Stimulated activated CD8-positive, alpha-beta memory T cell treated with anti-CD3 and anti-CD28 coated beads, Interleukin-15, amount 100 ng/mL, for 1 hour (primary cell): ENCODE measurements around the gene RASD2.

Source experiments
- DNase-seq: peaks from one replicate; pipeline ENCODE4 v3.0.0-alpha.2; 2020; ENCODE audit warnings: low read depth

The RASD2 gene

GRCh38 chr22:35541254-35541748 lies 670 bp downstream of the RASD2 start:
- DNase-seq, result no peak

- DNase-seq, result no peak
These were observed 1.7 kb downstream of the RASD2 start for GRCh38 chr22:35542157-35542938.

GRCh38 chr22:35542939-35543516 lies 2.4 kb downstream of the RASD2 start:
- DNase-seq, result no peak

GRCh38 chr22:35543702-35544101 lies 3.1 kb downstream of the RASD2 start:
- DNase-seq, result no peak

- DNase-seq, result no peak
These were observed 3.6 kb downstream of the RASD2 start for GRCh38 chr22:35544189-35544588.

- DNase-seq, result no peak
These were observed 4.2 kb downstream of the RASD2 start for GRCh38 chr22:35544827-35545226.

GRCh38 chr22:35546886-35547285 lies 6.3 kb downstream of the RASD2 start:
- DNase-seq, result no peak

- no peak for DNase-seq
These were observed 7.5 kb downstream of the RASD2 start for GRCh38 chr22:35547987-35548721.

- no peak for DNase-seq
These were observed 8.1 kb downstream of the RASD2 start for GRCh38 chr22:35548722-35549112.

GRCh38 chr22:35549328-35549727 lies 8.7 kb downstream of the RASD2 start:
- no peak for DNase-seq

- no peak for DNase-seq
These were observed 11.0 kb downstream of the RASD2 start for GRCh38 chr22:35551549-35552177.

GRCh38 chr22:35552196-35552842 lies 11.7 kb downstream of the RASD2 start:
- DNase-seq, result peak; percentile 60

- no peak for DNase-seq
These were observed 12.2 kb downstream of the RASD2 start for GRCh38 chr22:35552846-35553245.

- DNase-seq, result no peak
These were observed 12.7 kb downstream of the RASD2 start for GRCh38 chr22:35553341-35553740.

GRCh38 chr22:35554297-35554845 lies 13.7 kb downstream of the RASD2 start:
- DNase-seq, result no peak

GRCh38 chr22:35555483-35555890 lies 14.9 kb downstream of the RASD2 start:
- DNase-seq, result no peak

GRCh38 chr22:35555946-35556547 lies 15.4 kb downstream of the RASD2 start:
- no peak for DNase-seq

- DNase-seq, result no peak
These were observed 16.0 kb downstream of the RASD2 start for GRCh38 chr22:35556666-35557065.

- DNase-seq, result no peak
These were observed 17.4 kb downstream of the RASD2 start for GRCh38 chr22:35558031-35558430.

- DNase-seq, result no peak
These were observed 18.1 kb downstream of the RASD2 start for GRCh38 chr22:35558719-35559118.

- no peak for DNase-seq
These were observed 18.8 kb downstream of the RASD2 start for GRCh38 chr22:35559354-35560005.
